Mesendoderm (in vitro differentiated cells): ENCODE measurements around the gene BMP7.
"Not testable (repeated sequence)": the region's sequence is repeated elsewhere in the genome, so short reads cannot be mapped to it uniquely, and the experiment has no call there.

Experiments used
- DNase-seq: peaks from one replicate; pipeline ENCODE4 v3.0.0; 2013
- H2AK5ac ChIP-seq: 2 replicates; pipeline ENCODE4 v1.6.1; 2013; ENCODE audit warnings: low read length, inconsistent platforms
- H2BK120ac ChIP-seq: 2 replicates; pipeline ENCODE4 v1.6.1; 2013; ENCODE audit warnings: low read depth, mild to moderate bottlenecking, low read length, moderate library complexity, mixed read lengths
- H2BK15ac ChIP-seq: replicated peaks from 2 replicates; pipeline ENCODE4 v1.6.1; 2013; ENCODE audit warnings: low read depth, mild to moderate bottlenecking, moderate library complexity
- H2BK5ac ChIP-seq: 2 replicates; pipeline ENCODE4 v1.6.1; 2013; ENCODE audit warnings: low read length, inconsistent platforms
- H3K18ac ChIP-seq: 2 replicates; pipeline ENCODE4 v1.6.1; 2013; ENCODE audit warnings: mild to moderate bottlenecking, low read length, mixed read lengths
- H3K23ac ChIP-seq: one replicate; pipeline ENCODE4 v1.6.1; 2013; ENCODE audit warnings: low read length
- H3K27ac ChIP-seq: 2 replicates; pipeline ENCODE4 v1.5.1; 2013; ENCODE audit warnings: low read depth, mild to moderate bottlenecking, inconsistent platforms, low read length, moderate library complexity
- H3K27me3 ChIP-seq: 2 replicates; pipeline ENCODE4 v1.6.1; 2013; ENCODE audit warnings: low read length, control low read depth, mild to moderate bottlenecking, inconsistent platforms; ENCODE audit not compliant: insufficient read depth, poor library complexity
- H3K36me3 ChIP-seq: 2 replicates; pipeline ENCODE4 v1.6.1; 2013; ENCODE audit warnings: low read length, inconsistent platforms; ENCODE audit not compliant: control insufficient read depth, insufficient read depth
- H3K4ac ChIP-seq: one replicate; pipeline ENCODE4 v1.6.1; 2013; ENCODE audit warnings: low read depth, mild to moderate bottlenecking, low read length, moderate library complexity
- H3K4me1 ChIP-seq: 2 replicates; pipeline ENCODE4 v1.6.1; 2013; ENCODE audit warnings: low read depth, low read length, inconsistent platforms; ENCODE audit not compliant: control insufficient read depth
- H3K4me2 ChIP-seq: 2 replicates; pipeline ENCODE4 v1.6.1; 2013; ENCODE audit warnings: low read length
- H3K4me3 ChIP-seq: 2 replicates; pipeline ENCODE4 v1.5.1; 2013; ENCODE audit warnings: mild to moderate bottlenecking, low read length
- H3K56ac ChIP-seq: one replicate; pipeline ENCODE4 v1.6.1; 2013; ENCODE audit warnings: low read length
- H3K79me1 ChIP-seq: 2 replicates; pipeline ENCODE4 v1.6.1; 2013; ENCODE audit warnings: low read length, inconsistent platforms
- H3K79me2 ChIP-seq: 2 replicates; pipeline ENCODE4 v1.6.1; 2013; ENCODE audit warnings: mild to moderate bottlenecking, low read length; ENCODE audit not compliant: control insufficient read depth, insufficient read depth
- H3K9ac ChIP-seq: 2 replicates; pipeline ENCODE4 v1.6.1; 2013; ENCODE audit warnings: low read length, inconsistent platforms
- H4K5ac ChIP-seq: one replicate; pipeline ENCODE4 v1.6.1; 2013; ENCODE audit warnings: low read length
- H4K8ac ChIP-seq: one replicate; pipeline ENCODE4 v1.6.1; 2013; ENCODE audit warnings: low read depth, mild to moderate bottlenecking, control low read depth, low read length, moderate library complexity
- WGBS: extraction: QIAGEN DNeasy Blood & Tissue Kit; methylation state at CpG from one replicate; pipeline ENCODE4 v1.1.7; 2013; ENCODE audit warnings: low lambda C conversion rate, missing lambda C conversion rate; ENCODE audit not compliant: insufficient coverage; ENCODE audit errors: extremely low coverage; 5-methylcytosine and 5-hydroxymethylcytosine counted together

BMP7 gene

GRCh38 chr20:57193094-57193493 is 73.3 kb downstream of the BMP7 start:
- Histone ChIP-seq H2AK5ac (no peak overlapping the region), H3K27me3 (no peaks in the 10 kb centered on the region), H3K79me2 (no peaks in the 10 kb centered on the region), H3K4ac (no peak overlapping the region), H3K56ac (no peak overlapping the region), H4K5ac (no peak overlapping the region), H2BK15ac (no peak overlapping the region), H2BK120ac (no peak overlapping the region), H4K8ac (no peak overlapping the region), H3K4me3 (no peak overlapping the region), H3K18ac (no peak overlapping the region), H3K36me3 (no peaks in the 10 kb centered on the region), H3K79me1 (no peaks in the 10 kb centered on the region), H3K23ac (no peak overlapping the region), H3K9ac (no peak overlapping the region), H3K4me1 (no peaks in the 10 kb centered on the region), H3K27ac (no peak overlapping the region), H2BK5ac (no peak overlapping the region), H3K4me2 (no peak overlapping the region)
- no CpG with 5 or more reads among the region's 13 CpGs for WGBS
- DNase-seq: no peak

DNA sequence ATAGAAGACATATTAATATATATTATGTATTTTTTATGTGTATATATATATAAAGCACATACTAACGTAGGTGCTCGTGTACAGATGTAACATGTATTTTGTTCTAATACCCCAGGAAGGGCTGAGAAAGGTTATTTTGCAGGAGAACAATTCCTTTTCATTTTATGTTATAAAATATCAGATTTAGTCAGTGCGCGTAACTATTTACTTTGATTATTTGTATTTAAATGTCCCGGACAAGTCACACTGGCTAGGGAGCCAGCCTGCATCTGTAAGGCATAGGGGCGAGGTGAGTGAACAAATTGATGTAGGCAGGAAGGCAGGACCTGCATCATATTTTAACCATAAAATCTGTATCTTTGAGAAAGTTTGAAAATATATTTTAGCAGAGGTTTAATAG is 74.1 kb downstream of the BMP7 start:
- no peak overlapping the region for H3K27ac ChIP-seq
- H3K4me3 ChIP-seq: no peak overlapping the region
- no peaks in the 10 kb centered on the region for H3K36me3 ChIP-seq
- no peak overlapping the region for H3K23ac ChIP-seq
- no peaks in the 10 kb centered on the region for H3K27me3 ChIP-seq
- H3K4ac ChIP-seq: no peak overlapping the region
- no peak overlapping the region for H2BK120ac ChIP-seq
- no peaks in the 10 kb centered on the region for H3K79me2 ChIP-seq
- no peaks in the 10 kb centered on the region for H3K4me1 ChIP-seq
- no peak overlapping the region for H3K9ac ChIP-seq
- no peak for DNase-seq
- H4K8ac ChIP-seq: no peak overlapping the region
- no peak overlapping the region for H3K56ac ChIP-seq
- H3K4me2 ChIP-seq: no peak overlapping the region
- WGBS: no CpG with 5 or more reads among the region's 6 CpGs
- no peak overlapping the region for H4K5ac ChIP-seq
- no peak overlapping the region for H2BK15ac ChIP-seq
- H3K18ac ChIP-seq: no peak overlapping the region
- H2BK5ac ChIP-seq: no peak overlapping the region
- no peaks in the 10 kb centered on the region for H3K79me1 ChIP-seq
- H2AK5ac ChIP-seq: no peak overlapping the region

DNA sequence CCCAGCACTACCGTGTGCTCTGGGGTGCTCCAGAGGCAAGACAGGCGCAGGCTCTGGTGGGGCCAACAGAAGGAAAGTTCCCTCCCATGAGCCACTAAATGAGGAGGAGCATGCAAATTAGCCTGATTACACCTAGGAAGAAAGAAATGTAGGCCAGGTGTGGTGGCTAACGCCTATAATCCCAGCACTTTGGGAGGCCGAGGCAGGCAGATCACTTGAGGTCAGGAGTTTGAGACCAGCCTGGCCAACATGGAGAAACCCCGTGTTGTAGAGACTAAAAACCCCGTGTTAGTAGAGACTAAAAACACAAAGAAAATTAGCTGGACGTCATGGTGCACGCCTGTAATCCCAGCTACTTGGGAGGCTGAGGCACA is 75.2 kb downstream of the BMP7 start:
- DNase-seq, H3K4me3 ChIP-seq, H2BK15ac ChIP-seq, H3K4ac ChIP-seq, H3K27ac ChIP-seq, H3K4me1 ChIP-seq, H3K18ac ChIP-seq, H4K5ac ChIP-seq, H3K36me3 ChIP-seq, H3K27me3 ChIP-seq, H2BK5ac ChIP-seq, H3K4me2 ChIP-seq, H4K8ac ChIP-seq, H3K79me1 ChIP-seq, H2AK5ac ChIP-seq, H2BK120ac ChIP-seq, H3K79me2 ChIP-seq, H3K23ac ChIP-seq, H3K56ac ChIP-seq, H3K9ac ChIP-seq: not testable (repeated sequence)
- no CpG with 5 or more reads among the region's 8 CpGs for WGBS

GRCh38 chr20:57190536-57191264 is 75.7 kb downstream of the BMP7 start:
- no peak overlapping the region for H3K4ac ChIP-seq
- no peaks in the 10 kb centered on the region for H3K4me1 ChIP-seq
- H3K27me3 ChIP-seq: no peaks in the 10 kb centered on the region
- H3K56ac ChIP-seq: no peak overlapping the region
- no peaks in the 10 kb centered on the region for H3K36me3 ChIP-seq
- no peak overlapping the region for H3K4me2 ChIP-seq
- H3K9ac ChIP-seq: no peak overlapping the region
- H2BK5ac ChIP-seq: no peak overlapping the region
- H3K27ac ChIP-seq: no peak overlapping the region
- no peaks in the 10 kb centered on the region for H3K79me2 ChIP-seq
- no peak overlapping the region for H2BK15ac ChIP-seq
- no CpG with 5 or more reads among the region's 17 CpGs for WGBS
- no peak for DNase-seq
- no peak overlapping the region for H3K18ac ChIP-seq
- no peak overlapping the region for H4K8ac ChIP-seq
- no peak overlapping the region for H4K5ac ChIP-seq
- no peak overlapping the region for H3K4me3 ChIP-seq
- H2BK120ac ChIP-seq: no peak overlapping the region
- H3K79me1 ChIP-seq: no peaks in the 10 kb centered on the region
- no peak overlapping the region for H2AK5ac ChIP-seq
- no peak overlapping the region for H3K23ac ChIP-seq

- no peaks in the 10 kb centered on the region for H3K27me3 ChIP-seq
- no peaks in the 10 kb centered on the region for H3K79me2 ChIP-seq
- no CpG with 5 or more reads among the region's 5 CpGs for WGBS
- H3K4ac ChIP-seq: no peak overlapping the region
- H3K56ac ChIP-seq: no peak overlapping the region
- no peak overlapping the region for H3K18ac ChIP-seq
- no peak overlapping the region for H3K4me3 ChIP-seq
- no peak overlapping the region for H2BK120ac ChIP-seq
- H3K4me1 ChIP-seq: no peaks in the 10 kb centered on the region
- DNase-seq: no peak
- no peaks in the 10 kb centered on the region for H3K36me3 ChIP-seq
- H3K4me2 ChIP-seq: no peak overlapping the region
- no peak overlapping the region for H2BK15ac ChIP-seq
- H3K79me1 ChIP-seq: no peaks in the 10 kb centered on the region
- no peak overlapping the region for H3K27ac ChIP-seq
- no peak overlapping the region for H2BK5ac ChIP-seq
- no peak overlapping the region for H4K5ac ChIP-seq
- H3K9ac ChIP-seq: no peak overlapping the region
- H4K8ac ChIP-seq: no peak overlapping the region
- H3K23ac ChIP-seq: no peak overlapping the region
- H2AK5ac ChIP-seq: no peak overlapping the region
These were observed 76.7 kb downstream of the BMP7 start for GRCh38 chr20:57189713-57190112.

DNA sequence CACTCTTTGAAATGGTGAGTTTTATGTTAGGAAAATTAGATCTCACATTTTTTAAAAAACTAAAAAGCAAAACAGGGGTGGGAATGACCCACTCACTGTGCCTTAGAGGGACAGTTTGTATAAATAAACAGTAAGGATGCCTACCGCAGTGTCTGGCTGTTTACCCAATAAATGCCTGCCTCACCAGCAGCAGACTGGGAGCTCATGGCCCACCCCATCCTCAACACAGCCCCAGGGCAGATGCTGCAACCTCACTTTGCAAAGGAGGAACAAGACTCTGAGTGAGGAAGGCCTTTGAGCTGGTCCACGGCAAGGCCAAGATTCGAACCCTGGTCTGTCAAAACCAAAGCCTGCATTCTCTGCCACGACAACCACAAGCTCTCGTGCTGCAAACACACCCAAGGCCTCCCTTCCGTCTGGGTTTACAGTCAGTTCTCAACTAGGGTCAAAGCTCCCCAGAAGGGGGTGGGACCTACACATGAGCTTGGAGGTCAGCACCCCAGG is 77.8 kb downstream of the BMP7 start:
- no peak overlapping the region for H4K5ac ChIP-seq
- no CpG with 5 or more reads among the region's 6 CpGs for WGBS
- H3K27ac ChIP-seq: no peak overlapping the region
- H3K27me3 ChIP-seq: no peaks in the 10 kb centered on the region
- DNase-seq: no peak
- no peak overlapping the region for H3K4ac ChIP-seq
- H2AK5ac ChIP-seq: no peak overlapping the region
- no peak overlapping the region for H3K4me2 ChIP-seq
- H3K79me2 ChIP-seq: no peaks in the 10 kb centered on the region
- no peak overlapping the region for H3K4me3 ChIP-seq
- no peak overlapping the region for H3K23ac ChIP-seq
- H4K8ac ChIP-seq: no peak overlapping the region
- no peaks in the 10 kb centered on the region for H3K79me1 ChIP-seq
- H2BK15ac ChIP-seq: no peak overlapping the region
- no peak overlapping the region for H3K18ac ChIP-seq
- H3K36me3 ChIP-seq: no peaks in the 10 kb centered on the region
- H2BK120ac ChIP-seq: no peak overlapping the region
- H3K9ac ChIP-seq: no peak overlapping the region
- H3K56ac ChIP-seq: no peak overlapping the region
- H2BK5ac ChIP-seq: no peak overlapping the region
- no peaks in the 10 kb centered on the region for H3K4me1 ChIP-seq
